ENCODE measurements around the gene JAG2. TPM values are rescaled to one million over a fixed set of nuclear protein-coding genes. Genes with fewer than 3 reads are reported as not detected.
"Not testable (repeated sequence)": the region's sequence is repeated elsewhere in the genome, so short reads cannot be mapped to it uniquely, and the experiment has no call there.

JAG2 gene
- total and polyA plus RNA-seq, 8 donors: 9.9 to 38.3 (median 11.0) TPM

DNA sequence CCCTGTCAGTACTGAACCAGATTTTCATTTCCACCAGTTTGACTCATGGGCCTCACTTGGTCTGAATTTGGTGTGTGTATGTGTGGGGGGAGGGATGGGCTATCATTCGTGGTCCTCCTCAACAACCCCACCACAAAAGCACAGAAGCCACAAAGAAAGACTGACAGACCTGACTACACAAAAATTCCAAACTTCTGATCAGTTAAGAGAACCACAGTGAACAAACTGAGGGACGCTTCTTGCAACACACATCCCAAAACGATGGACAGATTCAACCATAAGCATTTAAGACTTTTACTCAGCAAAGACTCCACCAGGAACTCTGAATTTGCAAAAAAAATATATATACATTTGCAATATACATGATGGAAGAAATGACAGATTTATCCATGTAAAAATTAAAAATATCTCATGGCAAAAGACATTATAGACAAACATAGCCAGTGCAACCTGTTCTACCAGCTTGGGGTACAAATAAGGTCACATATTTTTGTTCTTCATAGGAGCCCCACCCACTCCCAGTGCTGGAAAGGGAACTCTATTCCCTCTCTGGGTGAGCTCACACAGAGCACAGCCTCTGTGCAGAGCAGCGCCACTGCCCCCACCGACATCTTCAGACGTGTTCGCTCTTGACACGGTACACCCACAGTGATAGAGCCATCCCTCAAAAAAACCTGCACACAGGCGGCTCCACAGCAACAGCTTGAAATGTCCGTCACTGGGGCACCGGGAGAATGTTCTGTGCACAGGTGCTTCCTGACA is 49.7 kb downstream of the JAG2 start:
- no peaks in the 10 kb centered on the region for H3K36me3 ChIP-seq
- no peak for DNase-seq
- H3K27me3 ChIP-seq: no peaks in the 10 kb centered on the region
- TF ChIP-seq, protein P1, sequence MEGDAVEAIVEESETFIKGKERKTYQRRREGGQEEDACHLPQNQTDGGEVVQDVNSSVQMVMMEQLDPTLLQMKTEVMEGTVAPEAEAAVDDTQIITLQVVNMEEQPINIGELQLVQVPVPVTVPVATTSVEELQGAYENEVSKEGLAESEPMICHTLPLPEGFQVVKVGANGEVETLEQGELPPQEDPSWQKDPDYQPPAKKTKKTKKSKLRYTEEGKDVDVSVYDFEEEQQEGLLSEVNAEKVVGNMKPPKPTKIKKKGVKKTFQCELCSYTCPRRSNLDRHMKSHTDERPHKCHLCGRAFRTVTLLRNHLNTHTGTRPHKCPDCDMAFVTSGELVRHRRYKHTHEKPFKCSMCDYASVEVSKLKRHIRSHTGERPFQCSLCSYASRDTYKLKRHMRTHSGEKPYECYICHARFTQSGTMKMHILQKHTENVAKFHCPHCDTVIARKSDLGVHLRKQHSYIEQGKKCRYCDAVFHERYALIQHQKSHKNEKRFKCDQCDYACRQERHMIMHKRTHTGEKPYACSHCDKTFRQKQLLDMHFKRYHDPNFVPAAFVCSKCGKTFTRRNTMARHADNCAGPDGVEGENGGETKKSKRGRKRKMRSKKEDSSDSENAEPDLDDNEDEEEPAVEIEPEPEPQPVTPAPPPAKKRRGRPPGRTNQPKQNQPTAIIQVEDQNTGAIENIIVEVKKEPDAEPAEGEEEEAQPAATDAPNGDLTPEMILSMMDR (IDR thresholded peaks at IDR 0.05): no peak
- no peak overlapping the region for H3K27ac ChIP-seq
- ATAC-seq: peak; percentile 31 to 83 (median 71)
- no peaks in the 10 kb centered on the region for H3K4me1 ChIP-seq
- no peak overlapping the region for H3K4me3 ChIP-seq
- intact Hi-C loops (cut with DNase I): no loop called here
- 45 to 48% methylated on average over 11 of the region's 11 CpGs for WGBS, 2 donors
- no peaks in the 10 kb centered on the region for H3K9me3 ChIP-seq
- no peak for FAIRE-seq

DNA sequence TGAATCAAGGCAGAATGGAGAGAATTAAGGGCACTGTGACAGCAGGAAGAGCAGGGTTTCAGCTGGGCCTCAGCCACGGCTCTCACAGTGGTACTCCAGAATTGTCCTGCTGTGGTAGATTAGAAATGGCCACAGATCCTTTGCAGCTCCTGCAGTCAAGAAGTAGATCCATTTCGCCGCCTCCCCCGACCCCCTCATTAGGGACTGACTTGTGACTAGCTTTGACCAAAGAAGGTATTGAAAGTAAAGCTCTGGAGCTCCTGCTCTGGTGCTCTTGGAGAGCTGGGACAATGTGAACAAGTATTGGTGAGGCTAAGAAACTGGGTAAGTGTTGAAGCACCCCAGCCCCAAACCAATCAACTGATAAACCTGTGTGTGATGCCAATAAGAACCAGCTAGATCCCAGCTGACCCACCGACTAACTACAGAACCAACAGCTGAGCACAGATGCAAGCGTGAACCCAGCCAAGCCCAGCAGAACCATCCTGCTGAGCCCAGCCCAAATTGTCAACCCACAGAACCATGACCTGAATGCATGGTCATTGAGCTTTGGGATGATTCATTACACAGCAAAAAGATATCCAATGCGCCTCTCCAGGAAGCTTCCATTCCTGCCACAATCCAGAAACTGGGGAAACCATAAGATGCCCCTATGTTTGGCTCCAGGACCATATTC is 50.7 kb downstream of the JAG2 start:
- Histone ChIP-seq H3K9me3 (no peaks in the 10 kb centered on the region), H3K27ac (no peak overlapping the region), H3K4me3 (no peak overlapping the region), H3K4me1 (no peaks in the 10 kb centered on the region), H3K27me3 (no peaks in the 10 kb centered on the region), H3K36me3 (no peaks in the 10 kb centered on the region)
- ATAC-seq (no peak), DNase-seq (no peak), FAIRE-seq (no peak)
- intact Hi-C loops (cut with DNase I): no loop called here
- WGBS, 2 donors: 95 to 96% methylated on average over 7 of the region's 7 CpGs
- TF ChIP-seq, protein P1 (IDR thresholded peaks at IDR 0.05): no peak

DNA sequence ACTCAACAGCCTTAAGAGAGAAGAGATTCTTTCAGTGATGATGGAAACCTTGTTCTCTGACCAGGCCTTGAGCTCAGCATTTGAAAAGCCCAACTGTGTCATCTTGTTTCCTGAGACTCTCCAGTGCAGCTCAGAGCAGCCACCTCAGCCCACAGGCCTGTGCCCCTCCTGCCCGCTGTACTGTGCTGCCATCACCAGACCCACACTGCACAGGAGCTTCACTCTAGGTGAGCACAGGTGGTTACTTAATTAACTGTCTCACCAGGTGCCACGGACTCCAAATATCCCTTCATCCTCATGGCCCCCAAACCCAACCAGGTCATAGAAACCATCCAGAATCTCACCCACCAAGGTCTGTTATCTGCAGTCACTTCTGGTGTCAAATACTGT is 51.3 kb downstream of the JAG2 start:
- no peaks in the 10 kb centered on the region for H3K4me1 ChIP-seq
- 81 to 91% methylated on average over 2 of the region's 2 CpGs for WGBS, 2 donors
- H3K27me3 ChIP-seq: no peaks in the 10 kb centered on the region
- TF ChIP-seq, protein P1 (IDR thresholded peaks at IDR 0.05): no peak
- H3K9me3 ChIP-seq: no peaks in the 10 kb centered on the region
- H3K36me3 ChIP-seq: no peaks in the 10 kb centered on the region
- DNase-seq (no peak), ATAC-seq (no peak), FAIRE-seq (no peak)
- H3K27ac ChIP-seq: no peak overlapping the region
- intact Hi-C loops (cut with DNase I): no loop called here
- no peak overlapping the region for H3K4me3 ChIP-seq

DNA sequence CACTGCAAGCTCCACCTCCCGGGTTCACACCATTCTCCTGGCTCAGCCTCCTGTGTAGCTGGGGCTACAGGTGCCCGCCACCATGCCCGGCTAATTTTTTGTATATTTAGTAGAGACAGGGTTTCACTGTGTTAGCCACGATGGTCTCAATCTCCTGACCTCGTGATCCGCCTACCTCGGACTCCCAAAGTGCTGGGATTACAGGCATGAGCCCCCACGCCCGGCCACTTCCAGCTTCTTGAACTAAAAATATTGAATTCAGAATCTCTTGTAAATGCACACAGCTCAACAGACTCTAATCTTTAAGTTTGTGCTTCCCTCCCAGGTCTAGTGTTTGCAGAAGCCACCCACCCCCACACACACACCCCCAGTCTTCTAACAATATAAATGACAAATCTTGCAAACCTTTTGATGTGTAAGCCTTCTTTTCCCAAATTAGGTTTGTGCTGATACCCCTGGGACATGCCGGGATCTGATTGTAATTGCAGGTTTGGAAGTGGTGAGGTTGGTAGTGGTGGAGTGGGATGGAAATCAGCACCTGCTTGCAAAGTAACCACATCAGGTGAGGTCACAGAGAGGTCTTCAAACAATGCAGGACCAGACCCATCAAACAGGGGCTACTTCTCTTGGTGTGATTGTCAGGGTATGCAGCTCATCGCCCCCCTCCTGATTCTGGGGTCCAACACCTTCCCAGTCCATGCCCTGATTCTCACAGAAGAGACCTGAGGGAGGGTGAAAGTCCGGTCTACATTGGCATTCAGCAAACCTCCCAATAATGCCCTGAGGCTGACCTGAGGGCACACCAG is 51.9 kb downstream of the JAG2 start:
- Histone ChIP-seq H3K9me3 (no peaks in the 10 kb centered on the region), H3K36me3 (no peaks in the 10 kb centered on the region), H3K4me1 (no peaks in the 10 kb centered on the region), H3K27me3 (no peaks in the 10 kb centered on the region), H3K4me3 (no peak overlapping the region), H3K27ac (no peak overlapping the region)
- ATAC-seq (no peak), DNase-seq (no peak), FAIRE-seq (no peak)
- intact Hi-C loops (cut with DNase I): no loop called here
- TF ChIP-seq, protein P1 (IDR thresholded peaks at IDR 0.05): no peak
- 82 to 83% methylated on average over 12 of the region's 12 CpGs for WGBS, 2 donors

DNA sequence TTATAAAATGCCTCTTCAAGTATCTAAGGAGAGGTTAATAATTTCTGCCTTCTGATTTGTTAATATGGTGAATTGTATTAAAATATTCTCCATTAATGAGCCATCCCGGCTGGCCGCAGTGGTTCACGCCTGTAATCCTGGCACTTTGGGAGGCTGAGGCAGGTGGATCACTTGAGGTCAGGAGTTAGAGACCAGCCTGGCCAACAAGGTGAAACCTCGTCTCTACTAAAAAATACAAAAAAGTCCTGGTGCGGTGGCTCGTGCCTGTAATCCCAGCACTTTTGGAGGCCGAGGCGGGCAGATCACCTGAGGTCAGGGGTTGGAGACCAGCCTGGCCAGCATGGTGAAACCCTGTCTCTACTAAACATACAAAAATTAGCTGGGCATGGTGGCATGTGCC is 59.3 kb downstream of the JAG2 start:
- H3K9me3 ChIP-seq; FAIRE-seq; intact Hi-C loops (cut with DNase I); H3K27ac ChIP-seq; DNase-seq; H3K4me3 ChIP-seq; ATAC-seq; H3K27me3 ChIP-seq; H3K36me3 ChIP-seq; H3K4me1 ChIP-seq: not testable (repeated sequence)
- WGBS, 2 donors: 87 to 93% methylated on average over 8 of the region's 8 CpGs
